H9 (cell line): ENCODE measurements around the gene ING2. TPM values are rescaled to one million over a fixed set of nuclear protein-coding genes. Genes with fewer than 3 reads are reported as not detected.

Source experiments
- DNase-seq: peaks from one replicate; pipeline ENCODE4 v3.0.0-alpha.2; 2017
- H2AFZ ChIP-seq: one replicate; pipeline ENCODE4 v1.6.1; 2013; ENCODE audit warnings: mild to moderate bottlenecking, low read length, control low read depth, moderate library complexity
- H2AK5ac ChIP-seq: 2 replicates; pipeline ENCODE4 v1.6.1; 2013; ENCODE audit warnings: low read length, control low read depth, mixed read lengths; ENCODE audit not compliant: insufficient read length
- H2BK120ac ChIP-seq: one replicate; pipeline ENCODE4 v1.6.1; 2013; ENCODE audit warnings: low read depth, mild to moderate bottlenecking, low read length, control low read depth, inconsistent platforms; ENCODE audit not compliant: poor library complexity, severe bottlenecking
- H2BK12ac ChIP-seq: 2 replicates; pipeline ENCODE4 v1.6.1; 2013; ENCODE audit warnings: low read length, control low read depth, mixed read lengths, low read depth; ENCODE audit not compliant: insufficient read length
- H2BK15ac ChIP-seq: 2 replicates; pipeline ENCODE4 v1.6.1; 2013; ENCODE audit warnings: low read depth, low read length, control low read depth
- H2BK20ac ChIP-seq: one replicate; pipeline ENCODE4 v1.6.1; 2013; ENCODE audit warnings: low read depth, mild to moderate bottlenecking, low read length, control low read depth, inconsistent platforms; ENCODE audit not compliant: poor library complexity, severe bottlenecking
- H2BK5ac ChIP-seq: 2 replicates; pipeline ENCODE4 v1.6.1; 2013; ENCODE audit warnings: low read length, control low read depth, mixed read lengths; ENCODE audit not compliant: insufficient read length
- H3K14ac ChIP-seq: 2 replicates; pipeline ENCODE4 v1.6.1; 2013; ENCODE audit warnings: low read length, control low read depth; ENCODE audit not compliant: insufficient read depth
- H3K18ac ChIP-seq: 2 replicates; pipeline ENCODE4 v1.6.1; 2013; ENCODE audit warnings: low read depth, mild to moderate bottlenecking, mixed read lengths, low read length, control low read depth; ENCODE audit not compliant: insufficient read length
- H3K23ac ChIP-seq: 2 replicates; pipeline ENCODE4 v1.6.1; 2013; ENCODE audit warnings: low read length, control low read depth, mixed read lengths, low read depth; ENCODE audit not compliant: insufficient read length
- H3K23me2 ChIP-seq: 2 replicates; pipeline ENCODE4 v1.6.1; 2013; ENCODE audit warnings: low read depth, mild to moderate bottlenecking, mixed read lengths, low read length, control low read depth; ENCODE audit not compliant: insufficient read length, poor library complexity, severe bottlenecking
- H3K27ac ChIP-seq: 2 replicates; pipeline ENCODE4 v1.5.1; 2013; ENCODE audit warnings: low read length, control low read depth, mixed read lengths, low read depth; ENCODE audit not compliant: insufficient read length
- H3K27me3 ChIP-seq: 2 replicates; pipeline ENCODE4 v1.6.1; 2013; ENCODE audit warnings: low read length, control low read depth, inconsistent platforms; ENCODE audit not compliant: insufficient read depth
- H3K4ac ChIP-seq: 2 replicates; pipeline ENCODE4 v1.6.1; 2013; ENCODE audit warnings: low read depth, mild to moderate bottlenecking, control low read depth, inconsistent platforms, low read length, moderate library complexity
- H3K4me1 ChIP-seq: 2 replicates; pipeline ENCODE4 v1.6.1; 2013; ENCODE audit warnings: low read length, control low read depth, inconsistent platforms; ENCODE audit not compliant: insufficient read depth
- H3K4me2 ChIP-seq: 2 replicates; pipeline ENCODE4 v1.6.1; 2013; ENCODE audit warnings: low read length, control low read depth, mixed read lengths; ENCODE audit not compliant: insufficient read length, insufficient read depth
- H3K56ac ChIP-seq: 2 replicates; pipeline ENCODE4 v1.6.1; 2013; ENCODE audit warnings: low read depth, mild to moderate bottlenecking, mixed read lengths, low read length, control low read depth; ENCODE audit not compliant: insufficient read length
- H3K79me1 ChIP-seq: 2 replicates; pipeline ENCODE4 v1.6.1; 2013; ENCODE audit warnings: low read depth, mild to moderate bottlenecking, moderate library complexity, low read length, control low read depth, inconsistent platforms; ENCODE audit not compliant: insufficient read depth, poor library complexity, severe bottlenecking
- H3K79me2 ChIP-seq: 2 replicates; pipeline ENCODE4 v1.6.1; 2013; ENCODE audit warnings: low read length, control low read depth, inconsistent platforms; ENCODE audit not compliant: insufficient read depth
- H3K9ac ChIP-seq: 2 replicates; pipeline ENCODE4 v1.6.1; 2013; ENCODE audit warnings: low read length, control low read depth, mixed read lengths; ENCODE audit not compliant: insufficient read length; ENCODE audit errors: extremely low read depth
- H3K9me3 ChIP-seq: one replicate; pipeline ENCODE4 v1.6.1; 2013; ENCODE audit warnings: low read depth, low read length, inconsistent platforms; ENCODE audit not compliant: control insufficient read depth
- H3T11ph ChIP-seq: one replicate; pipeline ENCODE4 v1.6.1; 2013; ENCODE audit warnings: mild to moderate bottlenecking, low read length, control low read depth, inconsistent platforms
- H4K20me1 ChIP-seq: one replicate; pipeline ENCODE4 v1.6.1; 2013; ENCODE audit not compliant: control insufficient read depth, insufficient read length, insufficient read depth
- H4K5ac ChIP-seq: 2 replicates; pipeline ENCODE4 v1.6.1; 2013; ENCODE audit warnings: low read depth, mild to moderate bottlenecking, mixed read lengths, low read length, control low read depth; ENCODE audit not compliant: insufficient read length
- H4K8ac ChIP-seq: replicated peaks from 2 replicates; pipeline ENCODE4 v1.6.1; 2013; ENCODE audit warnings: low read length, control low read depth, mixed read lengths, low read depth; ENCODE audit not compliant: insufficient read length
- H4K91ac ChIP-seq: 2 replicates; pipeline ENCODE4 v1.6.1; 2013; ENCODE audit warnings: low read depth, mild to moderate bottlenecking, moderate library complexity, mixed read lengths, low read length, control low read depth; ENCODE audit not compliant: insufficient read length
- H3K27ac Mint-ChIP-seq, 3 experiments: 2 replicates in 2 of 3; 3 replicates in 1 of 3; pipeline ENCODE4 v1.8.0; 2020 to 2021; ENCODE audit warnings: mixed read lengths in 3 of 3, mild to moderate bottlenecking in 1 of 3, moderate library complexity in 1 of 3
- H3K27me3 Mint-ChIP-seq: 2 replicates; pipeline ENCODE4 v1.8.0; 2021; ENCODE audit warnings: low read depth, mild to moderate bottlenecking, moderate library complexity, mixed read lengths
- H3K36me3 Mint-ChIP-seq, 3 experiments: 2 replicates in 2 of 3; 3 replicates in 1 of 3; pipeline ENCODE4 v1.8.0; 2020 to 2021; ENCODE audit warnings: low read depth in 3 of 3, mixed read lengths in 3 of 3; ENCODE audit not compliant: insufficient read depth in 1 of 3
- H3K4me1 Mint-ChIP-seq, 2 experiments: 2 replicates each; pipeline ENCODE4 v1.8.0; 2020; ENCODE audit warnings: mixed read lengths in 2 of 2
- H3K4me3 Mint-ChIP-seq, 2 experiments: 2 replicates in 1 of 2; 3 replicates in 1 of 2; pipeline ENCODE4 v1.8.0; 2020 to 2021; ENCODE audit warnings: mild to moderate bottlenecking in 2 of 2, mixed read lengths in 2 of 2, moderate library complexity in 1 of 2
- H3K9me3 Mint-ChIP-seq, 2 experiments: 2 replicates in 1 of 2; 3 replicates in 1 of 2; pipeline ENCODE4 v1.8.0; 2020; ENCODE audit warnings: mild to moderate bottlenecking in 2 of 2, mixed read lengths in 2 of 2, moderate library complexity in 1 of 2
- CTCF ChIP-seq: fragments of 200-600 bp; sonication (generic); conservative IDR thresholded peaks from 3 replicates; pipeline ENCODE4 v1.8.0; 2021; ENCODE audit warnings: antibody characterized with exemption, mild to moderate bottlenecking
- WGBS: extraction: QIAGEN DNeasy Blood & Tissue Kit; methylation state at CpG from one replicate; pipeline ENCODE4 v1.1.7; 2013; ENCODE audit warnings: missing lambda C conversion rate, low lambda C conversion rate, mixed read lengths; ENCODE audit not compliant: insufficient read length; ENCODE audit errors: extremely low coverage; 5-methylcytosine and 5-hydroxymethylcytosine counted together
- total RNA-seq: library from RNA; stranded (reverse); gene quantifications from 2 replicates; pipeline ENCODE4 v1.2.1, GENCODE V29; 2021

Gene ING2
- total RNA-seq, 1 experiment from 2014 or later, result 18.6 TPM

DNA sequence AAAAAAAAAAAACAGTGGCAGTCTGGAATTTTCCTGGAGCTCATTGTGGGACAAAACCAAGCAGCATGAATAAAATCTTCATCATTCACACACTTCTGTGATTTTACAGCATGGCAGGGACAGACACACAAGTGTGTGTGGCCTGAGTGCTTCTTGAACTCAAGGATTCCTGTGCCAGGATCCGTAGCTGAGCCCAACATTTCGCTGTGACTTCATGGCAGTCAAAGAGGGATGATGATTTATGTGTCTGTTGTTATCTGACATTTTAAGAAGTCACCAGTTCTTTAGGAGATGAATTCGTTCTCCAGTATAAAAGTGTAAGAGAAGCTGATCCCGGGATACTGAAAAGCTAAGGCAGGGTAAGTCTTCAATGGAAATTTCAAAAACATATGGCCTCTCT is 57.0 kb downstream of the ING2 start:
- Histone ChIP-seq H2AFZ (no peak overlapping the region), H4K91ac (no peak overlapping the region), H3K27me3 (no peaks in the 10 kb centered on the region), H3T11ph (no peak overlapping the region), H2BK20ac (no peak overlapping the region), H4K5ac (no peak overlapping the region), H2BK120ac (no peak overlapping the region), H3K9ac (no peak overlapping the region), H3K4me1 (no peaks in the 10 kb centered on the region), H3K14ac (no peak overlapping the region), H3K56ac (no peak overlapping the region), H3K79me2 (no peaks in the 10 kb centered on the region), H2BK15ac (no peak overlapping the region), H3K4ac (no peak overlapping the region), H4K8ac (no peak overlapping the region), H3K23ac (no peak overlapping the region), H2BK12ac (no peak overlapping the region), H2AK5ac (no peak overlapping the region), H3K23me2 (no peaks in the 10 kb centered on the region), H3K9me3 (no peaks in the 10 kb centered on the region), H3K79me1 (no peaks in the 10 kb centered on the region), H3K4me2 (no peak overlapping the region), H4K20me1 (no peaks in the 10 kb centered on the region), H2BK5ac (no peak overlapping the region), H3K27ac (no peak overlapping the region), H3K18ac (no peak overlapping the region)
- H3K9me3 Mint-ChIP-seq, result no peaks in the 10 kb centered on the region
- WGBS, result no CpG with 5 or more reads among the region's 4 CpGs
- no peak for DNase-seq
- TF ChIP-seq CTCF, result no peak
- H3K36me3 Mint-ChIP-seq, result no peaks in the 10 kb centered on the region; a peak in 1 of 7 replicates
- peaks cover 5% of the 10 kb centered on the region in 2 experiments; a peak in 3 of 4 replicates for H3K4me1 Mint-ChIP-seq
- no peak overlapping the region for H3K4me3 Mint-ChIP-seq
- H3K27me3 Mint-ChIP-seq, result no peaks in the 10 kb centered on the region
- H3K27ac Mint-ChIP-seq, result no peak overlapping the region

Other genes with a start within 250 kb of the ING2 start
- not detected in 2 replicates for gene CLDN22, start 184.8 kb upstream of the ING2 start, total RNA-seq
- not detected in 2 replicates for gene CLDN24, start 182.6 kb upstream of the ING2 start, total RNA-seq
- 23.0 and 24.0 TPM in 2 replicates for gene CDKN2AIP, start 60.4 kb upstream of the ING2 start, total RNA-seq
- gene RWDD4, start 154.1 kb downstream of the ING2 start, total RNA-seq, result 17.8 and 19.3 TPM in 2 replicates
- gene TRAPPC11, start 154.2 kb downstream of the ING2 start, total RNA-seq, result 24.1 and 32.2 TPM in 2 replicates